Stomach (tissue), 9 donors: ENCODE measurements around the gene KCNJ12. TPM values are rescaled to one million over a fixed set of nuclear protein-coding genes. Genes with fewer than 3 reads are reported as not detected.
A peak's percentile ranks its signal among the peaks of the same experiment; 100 is the strongest.
"Not testable (repeated sequence)": the region's sequence is repeated elsewhere in the genome, so short reads cannot be mapped to it uniquely, and the experiment has no call there.

Experiments used
- DNase-seq, 2 donors: peaks; one replicate each; pipeline versions ENCODE4 v3.0.0 to v3.0.0-alpha.2; 2013 to 2019
- H3K27ac ChIP-seq, 5 donors: fragments of 200-600 bp in 4 of 5; sonication (generic) in 4 of 5; one replicate each; pipeline ENCODE4 v1.5.1; 2013 to 2019; ENCODE audit warnings: mild to moderate bottlenecking in 1 of 5, moderate library complexity in 1 of 5
- H3K27me3 ChIP-seq, 3 donors: fragments of 200-600 bp; sonication (generic); one replicate each; pipeline ENCODE4 v1.5.1; 2017 to 2019; ENCODE audit warnings: mixed run types in 1 of 3
- H3K36me3 ChIP-seq, 4 donors: fragments of 200-600 bp; sonication (generic); 1 replicate in 3 of 4; 2 replicates in 1 of 4; pipeline ENCODE4 v1.5.1; 2016 to 2019
- H3K4me1 ChIP-seq, 4 donors: fragments of 200-600 bp; sonication (generic); one replicate each; pipeline ENCODE4 v1.5.1; 2016 to 2019
- H3K4me3 ChIP-seq, 4 donors: fragments of 200-600 bp; sonication (generic) in 3 of 4; one replicate each; pipeline ENCODE4 v1.5.1; 2016 to 2019; ENCODE audit warnings: mild to moderate bottlenecking in 1 of 4
- H3K9me3 ChIP-seq, 4 donors: fragments of 200-600 bp; sonication (generic); one replicate each; pipeline ENCODE4 v1.5.1; 2016 to 2019
- WGBS, 5 donors: extraction: QIAGEN DNeasy Blood & Tissue Kit in 3 of 5; methylation state at CpG; one replicate each; pipeline versions ENCODE4 v1.1.5 to v1.1.7; 2013 to 2018; 5-methylcytosine and 5-hydroxymethylcytosine counted together
- intact Hi-C: fragments of 100-400 bp; cut with DNase I; formaldehyde crosslinking; loops from one replicate; pipeline ENCODE4 v1.15.1; 2023; ENCODE audit warnings: low total_unique reads
- polyA plus RNA-seq, 3 donors: library from polyadenylated mRNA; stranded (reverse); fragments of 200-250 nt; gene quantifications; one replicate each; pipeline ENCODE4 v1.2.3, GENCODE V29; 2013
- total RNA-seq, 5 donors: library from RNA; depleted of rRNA; stranded (reverse); fragments of >200 nt; gene quantifications; one replicate each; pipeline versions ENCODE4 v1.1.0 to v1.2.3, GENCODE V29; 2014 to 2016
- donor health status: healthy with polysubstance abuse.
- donor health status: Bipolar disorder and iron deficiency.
- donor health status: healthy.

Gene KCNJ12
- total and polyA plus RNA-seq, 8 donors: under 0.01 to 10.5 (median 1.8) TPM; not detected in 1

DNA sequence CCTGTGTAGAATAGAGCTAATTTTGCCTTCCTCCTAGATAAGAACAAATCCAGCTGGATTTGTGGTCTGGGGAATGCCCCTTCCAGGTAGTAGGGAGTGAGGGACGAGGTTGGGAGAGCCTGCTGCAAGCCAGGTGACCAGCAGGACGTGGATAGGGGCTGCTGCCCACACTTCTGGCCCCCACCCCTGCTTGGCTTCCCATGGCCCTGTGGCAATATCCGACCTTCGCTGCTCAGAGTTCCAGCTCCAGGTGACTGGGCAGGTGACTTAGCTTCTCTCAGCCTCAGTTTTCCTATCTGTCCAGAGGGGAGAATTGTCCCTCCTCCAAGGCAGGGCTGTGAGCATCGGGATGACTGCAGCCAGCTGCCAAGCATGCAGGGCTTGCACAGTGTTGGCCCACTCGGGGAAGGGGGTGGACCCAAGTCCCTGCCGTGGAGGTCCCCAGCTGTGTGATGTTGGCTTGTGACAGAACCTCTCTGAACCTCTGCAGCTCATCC lies 29.8 kb downstream of the KCNJ12 start:
- H3K27ac ChIP-seq: peak overlapping the region in 1 of 5 donors; percentile 8
- H3K36me3 ChIP-seq, intact Hi-C loops, H3K4me1 ChIP-seq, DNase-seq, H3K27me3 ChIP-seq, H3K9me3 ChIP-seq, H3K4me3 ChIP-seq: not testable (repeated sequence)
- WGBS, 5 donors: 72 to 86% (median 72%) methylated on average over 7 of the region's 7 CpGs

DNA sequence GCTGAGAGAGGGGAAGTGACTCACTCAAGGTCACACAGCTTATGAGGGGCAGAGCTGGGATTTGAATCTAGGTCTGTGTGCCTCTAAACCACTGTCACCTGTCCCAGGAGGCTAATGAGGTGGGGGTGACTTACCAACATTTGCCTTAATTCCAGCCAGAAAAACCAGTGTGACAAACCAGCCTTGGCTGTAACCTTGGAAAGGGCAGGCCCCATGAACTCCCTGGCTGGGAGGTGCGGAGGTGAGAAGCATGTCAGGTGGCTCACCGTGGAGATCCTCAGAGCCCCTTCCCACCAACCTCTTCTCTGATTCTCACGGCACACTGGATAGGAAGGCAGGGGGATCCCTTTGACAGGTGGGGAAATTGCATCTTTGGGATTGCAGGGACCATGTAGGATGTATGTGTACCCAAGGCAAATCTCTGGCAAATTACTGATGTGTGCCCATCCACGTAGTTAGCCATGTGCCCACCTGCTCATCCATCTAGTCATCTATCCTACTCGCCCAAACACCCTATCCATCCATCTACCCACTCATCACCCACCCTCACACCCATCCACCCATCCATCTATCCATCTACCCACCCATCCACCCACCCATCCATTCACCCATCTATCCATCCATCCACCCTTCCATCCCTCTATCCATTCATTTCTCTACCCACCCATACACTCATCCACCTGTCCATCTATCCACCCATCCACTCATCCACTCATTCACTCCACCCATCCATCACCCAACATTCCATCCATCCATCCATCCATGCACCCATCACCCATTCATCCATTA lies 30.7 kb downstream of the KCNJ12 start:
- DNase-seq, H3K4me3 ChIP-seq, intact Hi-C loops, H3K9me3 ChIP-seq, H3K4me1 ChIP-seq, H3K27ac ChIP-seq, H3K27me3 ChIP-seq, H3K36me3 ChIP-seq: not testable (repeated sequence)
- WGBS, 5 donors: 55 to 71% (median 64%) methylated on average over 2 to 5 of the region's 5 CpGs

DNA sequence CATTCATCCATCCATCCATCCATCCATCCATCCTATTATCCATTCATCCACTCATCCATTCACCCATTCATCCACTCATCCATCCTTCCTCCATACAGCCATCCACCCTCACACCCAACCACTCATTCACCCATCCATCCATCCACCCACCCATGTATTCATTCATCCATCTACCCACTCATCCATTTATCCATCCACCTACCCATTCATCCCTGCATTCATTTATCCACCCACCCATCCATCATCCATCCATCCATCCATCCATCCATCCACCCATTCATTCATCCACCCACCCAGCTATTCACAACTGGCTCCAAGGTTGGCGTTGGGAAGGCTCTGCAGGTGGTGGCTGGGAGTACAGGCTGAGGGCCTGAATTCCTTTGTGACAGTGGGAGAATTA lies 31.6 kb downstream of the KCNJ12 start:
- H3K27ac ChIP-seq, H3K4me1 ChIP-seq, H3K4me3 ChIP-seq, H3K9me3 ChIP-seq, H3K36me3 ChIP-seq, H3K27me3 ChIP-seq, DNase-seq, intact Hi-C loops: not testable (repeated sequence)
- WGBS, 5 donors: 57 to 87% (median 77%) methylated on average over 1 of the region's 1 CpG

DNA sequence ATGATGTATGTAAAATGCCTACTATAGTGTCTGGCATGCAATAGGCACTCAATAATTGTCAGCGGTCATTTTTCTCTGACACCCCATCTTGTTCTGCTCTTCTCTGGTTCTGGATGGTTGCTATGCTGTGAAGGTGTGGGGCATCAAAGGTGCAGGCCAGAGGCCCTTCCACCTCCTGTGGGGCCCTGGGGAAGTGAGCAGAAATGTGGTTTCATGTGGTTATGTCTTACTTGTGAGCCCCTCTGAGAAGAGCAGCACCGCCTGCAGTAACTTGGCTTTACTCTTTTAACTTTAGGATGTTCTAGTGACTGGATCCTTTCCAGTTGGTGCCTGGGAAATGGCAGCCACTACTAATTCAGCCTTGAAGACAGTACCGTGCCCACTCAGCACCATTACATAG lies 32.1 kb downstream of the KCNJ12 start:
- H3K9me3 ChIP-seq, H3K4me3 ChIP-seq, H3K27ac ChIP-seq, DNase-seq, H3K27me3 ChIP-seq, H3K4me1 ChIP-seq, H3K36me3 ChIP-seq, intact Hi-C loops: not testable (repeated sequence)
- 56 to 76% (median 66%) methylated on average over 3 of the region's 3 CpGs for WGBS, 5 donors

DNA sequence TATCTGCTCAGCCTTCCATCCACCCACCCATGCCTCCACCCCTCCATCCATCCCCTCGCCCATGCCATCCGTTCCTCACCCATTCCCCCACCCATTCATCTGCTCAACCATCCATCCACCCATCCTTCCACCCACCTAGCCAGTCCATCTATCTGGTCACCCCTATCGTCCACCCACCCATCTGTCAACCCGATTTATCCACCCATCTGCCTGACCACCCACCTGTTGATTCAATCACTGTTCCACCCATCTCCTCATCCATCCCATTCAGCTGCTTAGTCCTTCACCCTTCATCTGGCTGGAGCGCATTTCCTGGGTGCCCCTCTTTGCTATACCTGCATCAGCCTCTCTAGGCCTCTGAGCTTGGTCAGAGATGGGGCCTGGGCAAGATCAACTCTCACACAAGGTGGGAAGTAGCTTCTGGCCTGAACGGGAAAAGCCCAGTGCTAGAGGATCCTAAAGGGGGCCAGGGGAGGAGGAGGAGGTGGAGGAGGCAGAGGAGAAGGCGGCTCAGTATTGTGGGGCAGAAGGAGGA lies 32.7 kb downstream of the KCNJ12 start:
- H3K27me3 ChIP-seq, DNase-seq, intact Hi-C loops, H3K27ac ChIP-seq, H3K9me3 ChIP-seq, H3K36me3 ChIP-seq, H3K4me1 ChIP-seq, H3K4me3 ChIP-seq: not testable (repeated sequence)
- 77 to 83% (median 82%) methylated on average over 5 to 7 of the region's 7 CpGs for WGBS, 5 donors

DNA sequence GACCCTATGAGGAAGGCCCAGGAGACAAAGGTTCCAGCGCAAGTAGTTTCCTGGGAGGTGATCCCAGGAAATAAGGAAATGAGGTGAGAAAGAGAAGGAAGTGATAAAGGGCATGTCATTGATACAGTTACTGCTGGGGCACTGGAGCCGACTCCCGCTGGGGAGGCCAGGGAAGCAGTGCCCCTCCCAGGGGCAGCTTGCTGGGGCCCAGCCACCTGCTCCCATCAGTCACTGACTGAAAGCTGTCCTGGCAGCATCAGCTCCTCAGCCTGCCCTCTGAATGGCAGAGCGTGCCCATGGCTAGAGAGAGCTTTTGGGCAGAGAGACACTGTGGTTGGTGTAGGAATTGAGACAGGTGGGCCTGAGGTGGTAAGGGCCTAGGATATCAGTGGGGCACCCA lies 33.2 kb downstream of the KCNJ12 start:
- H3K9me3 ChIP-seq, H3K4me3 ChIP-seq, DNase-seq, H3K36me3 ChIP-seq, H3K4me1 ChIP-seq, H3K27ac ChIP-seq, intact Hi-C loops, H3K27me3 ChIP-seq: not testable (repeated sequence)
- 69 to 84% (median 79%) methylated on average over 4 of the region's 4 CpGs for WGBS, 5 donors

DNA sequence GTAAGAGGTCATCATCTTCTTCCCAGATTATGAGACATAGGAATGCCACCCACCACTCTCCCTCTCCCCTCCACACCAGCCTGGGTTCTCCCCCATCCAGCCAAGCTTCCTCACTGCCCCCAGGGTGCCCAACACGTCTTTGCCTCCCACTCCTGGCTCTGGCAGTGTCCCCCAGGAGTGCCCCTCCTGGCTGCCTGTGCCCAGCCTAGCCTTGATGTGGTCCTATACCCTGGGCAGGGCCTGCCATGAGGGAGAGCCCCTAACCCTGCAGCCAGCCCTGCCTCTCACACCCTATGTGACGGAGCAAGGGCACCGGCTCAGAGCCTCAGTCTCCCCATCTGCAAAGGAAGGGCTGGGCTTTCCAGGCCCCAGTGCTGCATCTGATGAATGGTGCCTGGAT lies 33.8 kb downstream of the KCNJ12 start:
- H3K9me3 ChIP-seq, DNase-seq, H3K27me3 ChIP-seq, intact Hi-C loops, H3K4me3 ChIP-seq, H3K4me1 ChIP-seq, H3K27ac ChIP-seq, H3K36me3 ChIP-seq: not testable (repeated sequence)
- WGBS, 5 donors: 80 to 95% (median 90%) methylated on average over 2 to 3 of the region's 3 CpGs

DNA sequence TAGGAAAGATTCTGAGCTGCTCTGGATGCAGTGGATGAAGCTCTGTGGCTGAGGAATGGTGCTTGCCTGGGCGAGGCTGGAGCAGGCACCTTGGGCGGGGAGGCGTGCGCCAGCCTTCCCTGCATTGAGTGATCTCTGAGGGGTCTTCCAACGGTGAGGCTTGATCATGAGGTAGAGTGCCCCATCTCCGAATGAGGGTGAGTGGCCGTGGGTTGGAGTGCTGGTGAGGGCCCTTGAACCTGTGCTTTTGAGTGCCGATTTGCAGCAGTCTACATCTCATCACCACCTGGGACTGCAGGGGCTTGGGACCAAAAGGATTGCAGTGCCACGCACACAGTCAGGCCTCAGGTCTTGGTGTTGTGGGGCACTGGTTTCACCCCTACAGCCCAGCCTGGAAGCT lies 34.2 kb downstream of the KCNJ12 start:
- H3K9me3 ChIP-seq, intact Hi-C loops, H3K4me1 ChIP-seq, H3K27me3 ChIP-seq, DNase-seq, H3K27ac ChIP-seq, H3K36me3 ChIP-seq, H3K4me3 ChIP-seq: not testable (repeated sequence)
- 72 to 88% (median 81%) methylated on average over 2 to 9 of the region's 9 CpGs for WGBS, 5 donors

DNA sequence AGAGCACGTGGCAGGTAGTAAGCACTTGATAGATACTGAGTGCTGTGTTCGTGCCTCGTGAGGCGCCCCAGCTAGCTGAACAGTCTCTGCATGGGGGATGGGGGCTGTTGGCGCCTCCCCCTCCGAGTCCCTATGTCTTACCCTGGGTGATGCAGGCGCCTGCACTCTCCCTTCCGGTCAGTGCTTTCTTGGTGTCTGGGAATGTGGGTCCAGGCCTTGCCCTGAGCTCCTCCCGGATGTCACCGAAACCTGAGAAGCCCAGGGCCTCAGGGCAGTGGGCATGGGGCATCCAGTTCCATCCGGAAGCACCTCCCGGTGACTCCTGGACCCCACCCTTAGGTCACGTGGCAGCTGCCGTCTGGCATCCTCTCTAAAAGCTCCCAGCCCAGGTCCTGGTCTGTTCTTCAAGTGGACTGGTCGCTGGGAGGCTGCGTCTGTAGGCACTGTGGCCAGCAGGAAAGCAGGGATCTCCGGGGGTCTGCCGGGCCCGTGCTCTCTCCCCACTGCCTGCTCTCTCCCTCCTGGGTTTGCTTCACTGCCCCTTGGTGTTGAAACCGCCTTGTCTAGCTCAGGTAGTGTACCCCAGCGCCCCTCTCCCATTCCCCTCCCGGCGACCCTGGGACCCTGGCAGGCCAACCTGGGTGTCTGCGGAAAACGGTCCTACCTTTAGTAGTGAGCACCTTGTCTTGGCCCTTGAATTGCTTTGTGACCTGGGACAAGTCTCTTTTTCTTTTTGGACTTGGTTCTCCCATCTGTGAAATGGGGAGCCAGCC lies 34.9 kb downstream of the KCNJ12 start:
- H3K36me3 ChIP-seq, H3K4me3 ChIP-seq, H3K27ac ChIP-seq, H3K4me1 ChIP-seq, H3K27me3 ChIP-seq, intact Hi-C loops, DNase-seq, H3K9me3 ChIP-seq: not testable (repeated sequence)
- WGBS, 5 donors: 75 to 86% (median 79%) methylated on average over 14 to 23 of the region's 25 CpGs

DNA sequence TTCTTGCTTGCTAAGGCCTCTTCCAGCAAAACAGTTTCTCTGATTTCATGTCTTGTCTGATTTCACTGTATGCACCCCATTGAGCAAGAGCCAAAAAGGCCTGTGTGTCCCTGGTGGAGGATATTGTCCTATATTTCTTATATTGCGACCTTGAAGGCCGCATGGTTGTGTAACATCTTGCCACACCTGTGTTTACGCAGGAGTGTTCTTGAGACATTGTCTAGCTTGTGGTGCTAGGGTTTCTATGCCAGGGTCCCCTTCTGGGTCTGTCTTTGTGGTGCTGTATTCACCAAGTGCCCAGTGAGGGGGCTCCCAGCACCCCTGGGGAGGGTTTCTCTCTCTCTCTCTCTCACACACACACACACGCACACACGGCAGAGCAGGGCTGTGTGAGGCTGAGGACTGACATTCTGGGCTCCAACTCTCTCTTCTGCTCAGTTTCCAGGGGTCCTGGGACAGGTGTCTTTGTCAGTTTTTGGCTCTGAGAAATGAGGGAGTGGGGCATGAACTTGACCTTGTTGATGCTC lies 35.6 kb downstream of the KCNJ12 start:
- H3K27me3 ChIP-seq, DNase-seq, H3K9me3 ChIP-seq, intact Hi-C loops, H3K4me1 ChIP-seq, H3K27ac ChIP-seq, H3K4me3 ChIP-seq: not testable (repeated sequence)
- peaks cover 0 to 12% (median 0%) of the 10 kb centered on the region in 4 donors for H3K36me3 ChIP-seq
- WGBS, 5 donors: 82 to 92% (median 84%) methylated on average over 3 to 5 of the region's 5 CpGs

DNA sequence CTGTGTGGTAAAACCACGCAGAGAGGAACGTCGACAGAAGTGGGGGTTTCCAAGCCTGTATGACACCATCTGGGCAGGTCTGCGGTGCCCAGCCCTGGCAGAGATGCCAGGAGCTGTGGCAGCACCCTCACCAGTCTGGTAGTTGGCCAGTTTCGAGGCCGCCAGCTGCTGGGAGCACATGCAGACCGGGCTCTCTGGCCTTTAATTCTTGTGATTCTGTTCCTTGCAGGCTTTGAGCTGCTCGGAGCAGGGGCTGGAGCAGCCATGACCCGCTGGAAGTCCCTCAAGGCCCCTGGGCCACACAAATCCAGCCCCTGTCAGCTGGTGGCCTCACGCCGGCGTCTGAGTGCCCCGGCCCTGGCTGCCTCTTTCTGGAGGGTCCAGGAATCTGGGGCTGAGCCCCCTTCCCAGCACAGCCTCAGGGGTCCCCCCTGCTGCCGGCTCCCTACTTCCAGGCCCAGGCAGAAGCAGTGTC lies 36.1 kb downstream of the KCNJ12 start:
- H3K4me1 ChIP-seq, H3K4me3 ChIP-seq, H3K27ac ChIP-seq, DNase-seq, H3K9me3 ChIP-seq, intact Hi-C loops, H3K27me3 ChIP-seq: not testable (repeated sequence)
- peaks cover 0 to 15% (median 0%) of the 10 kb centered on the region in 4 donors for H3K36me3 ChIP-seq
- WGBS, 5 donors: 76 to 88% (median 80%) methylated on average over 4 to 14 of the region's 14 CpGs
